Stomach (tissue), 4 donors: ENCODE results near the gene TPH2.

Experiments used
- CTCF ChIP-seq, 7 experiments: fragments of 450-650 bp in 4 of 7; fragments of 200-600 bp in 3 of 7; sonication (generic) in 3 of 7; IDR thresholded peaks; one replicate each; pipeline ENCODE4 v1.5.1; 2016 to 2019; ENCODE audit warnings: antibody characterized with exemption in 7 of 7, control low read depth in 2 of 7, mild to moderate bottlenecking in 1 of 7
- EP300 ChIP-seq: sonication (generic); formaldehyde crosslinking; IDR thresholded peaks from one replicate; pipeline ENCODE4 v1.6.1; 2017; ENCODE audit warnings: antibody characterized with exemption
- POLR2A ChIP-seq, 4 donors: fragments of 450-650 bp; IDR thresholded peaks; one replicate each; pipeline ENCODE4 v1.6.1; 2016; ENCODE audit warnings: antibody characterized with exemption in 4 of 4, control low read depth in 2 of 4, mild to moderate bottlenecking in 1 of 4, moderate library complexity in 1 of 4
- POLR2AphosphoS5 ChIP-seq, 3 donors: sonication (generic); formaldehyde crosslinking; IDR thresholded peaks; one replicate each; pipeline ENCODE4 v1.6.1; 2016; ENCODE audit warnings: antibody characterized with exemption in 3 of 3

GRCh38 chr12:72063073-72063472 lies 124.4 kb downstream of the TPH2 start:
- no peak for TF ChIP-seq CTCF (IDR thresholded peaks at IDR 0.05)
- no peak for TF ChIP-seq POLR2A (IDR thresholded peaks at IDR 0.05)
- no peak for TF ChIP-seq EP300
- no peak for TF ChIP-seq POLR2AphosphoS5 (IDR thresholded peaks at IDR 0.05)
